AG04450 (cell line): ENCODE results near the gene UGT1A10. TPM values are rescaled to one million over a fixed set of nuclear protein-coding genes. Genes with fewer than 3 reads are reported as not detected.

ENCODE experiments used
- CTCF ChIA-PET: fragments of 300-600, 350-600 bp; formaldehyde crosslinking; extraction: SDS; loops from one replicate; lab custom pipeline; 2022; ENCODE audit warnings: antibody characterized with exemption, inconsistent platforms; lab: Charles Lee
- POLR2A ChIA-PET: fragments of 350-600 bp; formaldehyde crosslinking; extraction: SDS; loops from one replicate; lab custom pipeline; 2021; ENCODE audit warnings: antibody characterized with exemption, inconsistent platforms; lab: Yijun Ruan, JAX
- DNase-seq: peaks from one replicate; pipeline ENCODE4 v3.0.0-alpha.2; 2011; ENCODE audit warnings: low read depth, low spot score
- H3K27ac ChIP-seq: one replicate; pipeline ENCODE4 v1.5.1; 2012; ENCODE audit warnings: low read depth, low read length, control low read depth
- H3K27me3 ChIP-seq: one replicate; pipeline ENCODE4 v1.6.0; 2012; ENCODE audit warnings: low read length; ENCODE audit not compliant: control insufficient read depth, insufficient read depth
- H3K4me3 ChIP-seq: 2 replicates; pipeline ENCODE4 v1.5.1; 2011; ENCODE audit warnings: mild to moderate bottlenecking, low read depth, low read length, control low read depth
- H3K9me3 ChIP-seq: 2 replicates; pipeline ENCODE4 v1.5.1; 2012; ENCODE audit warnings: low read length; ENCODE audit not compliant: control insufficient read depth, insufficient read depth
- CTCF ChIP-seq: IDR thresholded peaks from 2 replicates; pipeline ENCODE4 v1.5.1; 2011; ENCODE audit warnings: low read depth, low read length, control low read depth, inconsistent platforms
- polyA plus RNA-seq: library from polyadenylated mRNA; depleted of rRNA; stranded (reverse); fragments of >200 nt; gene quantifications from 2 replicates; pipeline ENCODE4 v1.2.3, GENCODE V29; 2011

UGT1A10 gene
- polyA plus RNA-seq, 1 experiment: not detected

GRCh38 chr2:233796254-233796653, 160.0 kb downstream of the UGT1A10 start:
- TF ChIP-seq CTCF: no peak
- DNase-seq: no peak
- CTCF ChIA-PET: no interaction called here

GRCh38 chr2:233798335-233799086, 162.3 kb downstream of the UGT1A10 start:
- Histone ChIP-seq H3K27me3 (peaks cover 7% of the 10 kb centered on the region), H3K9me3 (peaks cover 3% of the 10 kb centered on the region; the same call in 1 of the 2 replicates), H3K27ac (no peak overlapping the region), H3K4me3 (no peak overlapping the region)
- ChIA-PET POLR2A (no interaction called here), CTCF (no interaction called here)
- no peak for DNase-seq
- TF ChIP-seq CTCF: no peak

More at GRCh38 chr2:233796254-233796653, 160.0 kb downstream of the UGT1A10 start:
- POLR2A ChIA-PET: no interaction called here
- peaks cover 5% of the 10 kb centered on the region; the same call in 1 of the 2 replicates for H3K9me3 ChIP-seq
- H3K27ac ChIP-seq: no peak overlapping the region
- H3K4me3 ChIP-seq: no peak overlapping the region
- peaks cover 10% of the 10 kb centered on the region for H3K27me3 ChIP-seq

- DNase-seq: no peak
- Histone ChIP-seq H3K9me3 (no peaks in the 10 kb centered on the region; the same call in 1 of the 2 replicates), H3K27ac (no peak overlapping the region), H3K4me3 (no peak overlapping the region), H3K27me3 (peaks cover 7% of the 10 kb centered on the region)
- no peak for TF ChIP-seq CTCF
- ChIA-PET CTCF (no interaction called here), POLR2A (no interaction called here)
These were observed 162.9 kb downstream of the UGT1A10 start for GRCh38 chr2:233799087-233799665.

GRCh38 chr2:233799716-233800115, 163.5 kb downstream of the UGT1A10 start:
- H3K27me3 ChIP-seq: peaks cover 7% of the 10 kb centered on the region
- no peak for DNase-seq
- ChIA-PET POLR2A (no interaction called here), CTCF (no interaction called here)
- no peak for TF ChIP-seq CTCF
- H3K9me3 ChIP-seq: no peaks in the 10 kb centered on the region; the same call in 1 of the 2 replicates
- H3K27ac ChIP-seq: no peak overlapping the region
- no peak overlapping the region for H3K4me3 ChIP-seq

- CTCF ChIA-PET: no interaction called here
- Histone ChIP-seq H3K9me3 (no peaks in the 10 kb centered on the region; the same call in 1 of the 2 replicates), H3K27me3 (peaks cover 7% of the 10 kb centered on the region), H3K4me3 (no peak overlapping the region), H3K27ac (no peak overlapping the region)
- no peak for TF ChIP-seq CTCF
- POLR2A ChIA-PET: no interaction called here
- DNase-seq: no peak
These were observed 164.0 kb downstream of the UGT1A10 start for GRCh38 chr2:233800208-233800607.
